ENCODE results near the gene PGAP6. TPM values are rescaled to one million over a fixed set of nuclear protein-coding genes. Genes with fewer than 3 reads are reported as not detected.

The PGAP6 gene
- polyA plus RNA-seq, 2 of the 4 experiments (the other 2 are of a cell fraction), result 25.9 to 38.1 TPM

Other genes starting within 250 kb of the PGAP6 start
- 15.8 and 17.0 TPM in 2 replicates for gene NPRL3, start 243.3 kb downstream of the PGAP6 start, polyA plus RNA-seq (2011; rRNA removed)
- gene NPRL3, start 243.3 kb downstream of the PGAP6 start, polyA plus RNA-seq (2017; fragmentation: RNase III; extraction: RNeasy Plus Mini Kit Qiagen cat#74134 plus additional on column Dnase treatment), result 24.6 to 28.4 TPM (median 25.9 TPM) in 3 replicates
- gene HBZ, start 229.3 kb downstream of the PGAP6 start, polyA plus RNA-seq (2011; rRNA removed), result not detected in 2 replicates
- not detected in 3 replicates for gene HBZ, start 229.3 kb downstream of the PGAP6 start, polyA plus RNA-seq (2017; fragmentation: RNase III; extraction: RNeasy Plus Mini Kit Qiagen cat#74134 plus additional on column Dnase treatment)
- not detected in 2 replicates for gene HBM, start 216.0 kb downstream of the PGAP6 start, polyA plus RNA-seq (2011; rRNA removed)
- not detected in 3 replicates for gene HBM, start 216.0 kb downstream of the PGAP6 start, polyA plus RNA-seq (2017; fragmentation: RNase III; extraction: RNeasy Plus Mini Kit Qiagen cat#74134 plus additional on column Dnase treatment)
- 0.20 and 0.26 TPM in 2 replicates for gene HBA2, start 209.1 kb downstream of the PGAP6 start, polyA plus RNA-seq (2011; rRNA removed)
- 0.23 to 0.68 TPM in 2 of 3 replicates, not detected in the other for gene HBA2, start 209.1 kb downstream of the PGAP6 start, polyA plus RNA-seq (2017; fragmentation: RNase III; extraction: RNeasy Plus Mini Kit Qiagen cat#74134 plus additional on column Dnase treatment)
- not detected in 2 replicates for gene HBA1, start 205.3 kb downstream of the PGAP6 start, polyA plus RNA-seq (2011; rRNA removed)
- gene HBA1, start 205.3 kb downstream of the PGAP6 start, polyA plus RNA-seq (2017; fragmentation: RNase III; extraction: RNeasy Plus Mini Kit Qiagen cat#74134 plus additional on column Dnase treatment), result 0.51 to 1.3 TPM (median 0.58 TPM) in 3 replicates
- gene HBQ1, start 201.5 kb downstream of the PGAP6 start, polyA plus RNA-seq (2011; rRNA removed), result 2.0 and 2.3 TPM in 2 replicates
- gene HBQ1, start 201.5 kb downstream of the PGAP6 start, polyA plus RNA-seq (2017; fragmentation: RNase III; extraction: RNeasy Plus Mini Kit Qiagen cat#74134 plus additional on column Dnase treatment), result 2.8 to 4.7 TPM (median 3.2 TPM) in 3 replicates
- 34.5 and 51.6 TPM in 2 replicates for gene LUC7L, start 152.5 kb downstream of the PGAP6 start, polyA plus RNA-seq (2011; rRNA removed)
- gene LUC7L, start 152.5 kb downstream of the PGAP6 start, polyA plus RNA-seq (2017; fragmentation: RNase III; extraction: RNeasy Plus Mini Kit Qiagen cat#74134 plus additional on column Dnase treatment), result 64.5 to 67.6 TPM (median 65.3 TPM) in 3 replicates
- 25.6 and 27.4 TPM in 2 replicates for gene FAM234A, start 147.2 kb downstream of the PGAP6 start, polyA plus RNA-seq (2011; rRNA removed)
- gene FAM234A, start 147.2 kb downstream of the PGAP6 start, polyA plus RNA-seq (2017; fragmentation: RNase III; extraction: RNeasy Plus Mini Kit Qiagen cat#74134 plus additional on column Dnase treatment), result 52.3 to 54.9 TPM (median 53.3 TPM) in 3 replicates
- 2.1 and 2.6 TPM in 2 replicates for gene RGS11, start 106.0 kb downstream of the PGAP6 start, polyA plus RNA-seq (2011; rRNA removed)
- 4.2 to 6.7 TPM (median 5.3 TPM) in 3 replicates for gene RGS11, start 106.0 kb downstream of the PGAP6 start, polyA plus RNA-seq (2017; fragmentation: RNase III; extraction: RNeasy Plus Mini Kit Qiagen cat#74134 plus additional on column Dnase treatment)
- 0.82 and 1.1 TPM in 2 replicates for gene ARHGDIG, start 101.4 kb downstream of the PGAP6 start, polyA plus RNA-seq (2011; rRNA removed)
- 1.3 to 1.9 TPM (median 1.4 TPM) in 3 replicates for gene ARHGDIG, start 101.4 kb downstream of the PGAP6 start, polyA plus RNA-seq (2017; fragmentation: RNase III; extraction: RNeasy Plus Mini Kit Qiagen cat#74134 plus additional on column Dnase treatment)
- gene PDIA2, start 98.8 kb downstream of the PGAP6 start, polyA plus RNA-seq (2011; rRNA removed), result 0.21 and 0.45 TPM in 2 replicates
- 0.42 to 0.82 TPM (median 0.52 TPM) in 3 replicates for gene PDIA2, start 98.8 kb downstream of the PGAP6 start, polyA plus RNA-seq (2017; fragmentation: RNase III; extraction: RNeasy Plus Mini Kit Qiagen cat#74134 plus additional on column Dnase treatment)
- gene AXIN1, start 29.3 kb downstream of the PGAP6 start, polyA plus RNA-seq (2011; rRNA removed), result 8.7 and 8.9 TPM in 2 replicates
- gene AXIN1, start 29.3 kb downstream of the PGAP6 start, polyA plus RNA-seq (2017; fragmentation: RNase III; extraction: RNeasy Plus Mini Kit Qiagen cat#74134 plus additional on column Dnase treatment), result 18.1 to 19.3 TPM (median 18.6 TPM) in 3 replicates
- 115 and 130 TPM in 2 replicates for gene MRPL28, start 11.4 kb downstream of the PGAP6 start, polyA plus RNA-seq (2011; rRNA removed)
- gene MRPL28, start 11.4 kb downstream of the PGAP6 start, polyA plus RNA-seq (2017; fragmentation: RNase III; extraction: RNeasy Plus Mini Kit Qiagen cat#74134 plus additional on column Dnase treatment), result 139 to 144 TPM (median 139 TPM) in 3 replicates
- gene NME4, start 15.2 kb upstream of the PGAP6 start, polyA plus RNA-seq (2011; rRNA removed), result 229 and 239 TPM in 2 replicates
- gene NME4, start 15.2 kb upstream of the PGAP6 start, polyA plus RNA-seq (2017; fragmentation: RNase III; extraction: RNeasy Plus Mini Kit Qiagen cat#74134 plus additional on column Dnase treatment), result 301 to 349 TPM (median 339 TPM) in 3 replicates
- gene DECR2, start 19.9 kb upstream of the PGAP6 start, polyA plus RNA-seq (2011; rRNA removed), result 15.5 and 17.9 TPM in 2 replicates
- 31.0 to 38.0 TPM (median 34.2 TPM) in 3 replicates for gene DECR2, start 19.9 kb upstream of the PGAP6 start, polyA plus RNA-seq (2017; fragmentation: RNase III; extraction: RNeasy Plus Mini Kit Qiagen cat#74134 plus additional on column Dnase treatment)
- gene RAB11FIP3, start 43.7 kb upstream of the PGAP6 start, polyA plus RNA-seq (2011; rRNA removed), result 6.7 and 9.7 TPM in 2 replicates
- gene RAB11FIP3, start 43.7 kb upstream of the PGAP6 start, polyA plus RNA-seq (2017; fragmentation: RNase III; extraction: RNeasy Plus Mini Kit Qiagen cat#74134 plus additional on column Dnase treatment), result 18.0 to 19.1 TPM (median 18.4 TPM) in 3 replicates
- 10.0 and 11.4 TPM in 2 replicates for gene CAPN15, start 145.7 kb upstream of the PGAP6 start, polyA plus RNA-seq (2011; rRNA removed)
- 31.3 to 33.9 TPM (median 33.3 TPM) in 3 replicates for gene CAPN15, start 145.7 kb upstream of the PGAP6 start, polyA plus RNA-seq (2017; fragmentation: RNase III; extraction: RNeasy Plus Mini Kit Qiagen cat#74134 plus additional on column Dnase treatment)
- 0.04 TPM in 1 of 2 replicates, not detected in the other for gene PRR35, start 178.4 kb upstream of the PGAP6 start, polyA plus RNA-seq (2011; rRNA removed)
- gene PRR35, start 178.4 kb upstream of the PGAP6 start, polyA plus RNA-seq (2017; fragmentation: RNase III; extraction: RNeasy Plus Mini Kit Qiagen cat#74134 plus additional on column Dnase treatment), result 0.04 to 0.10 TPM (median 0.04 TPM) in 3 replicates
- gene NHLRC4, start 185.0 kb upstream of the PGAP6 start, polyA plus RNA-seq (2011; rRNA removed), result 0.03 and 0.13 TPM in 2 replicates
- 0.07 to 0.09 TPM (median 0.08 TPM) in 3 replicates for gene NHLRC4, start 185.0 kb upstream of the PGAP6 start, polyA plus RNA-seq (2017; fragmentation: RNase III; extraction: RNeasy Plus Mini Kit Qiagen cat#74134 plus additional on column Dnase treatment)
- 13.2 and 15.7 TPM in 2 replicates for gene PIGQ, start 188.0 kb upstream of the PGAP6 start, polyA plus RNA-seq (2011; rRNA removed)
- 25.2 to 32.2 TPM (median 31.2 TPM) in 3 replicates for gene PIGQ, start 188.0 kb upstream of the PGAP6 start, polyA plus RNA-seq (2017; fragmentation: RNase III; extraction: RNeasy Plus Mini Kit Qiagen cat#74134 plus additional on column Dnase treatment)
- 4.4 and 4.9 TPM in 2 replicates for gene RAB40C, start 208.1 kb upstream of the PGAP6 start, polyA plus RNA-seq (2011; rRNA removed)
- 8.1 to 9.7 TPM (median 8.5 TPM) in 3 replicates for gene RAB40C, start 208.1 kb upstream of the PGAP6 start, polyA plus RNA-seq (2017; fragmentation: RNase III; extraction: RNeasy Plus Mini Kit Qiagen cat#74134 plus additional on column Dnase treatment)
- 0.05 TPM in 1 of 2 replicates, not detected in the other for gene WFIKKN1, start 249.0 kb upstream of the PGAP6 start, polyA plus RNA-seq (2011; rRNA removed)
- 0.15 to 0.23 TPM (median 0.17 TPM) in 3 replicates for gene WFIKKN1, start 249.0 kb upstream of the PGAP6 start, polyA plus RNA-seq (2017; fragmentation: RNase III; extraction: RNeasy Plus Mini Kit Qiagen cat#74134 plus additional on column Dnase treatment)